Measurements from ENCODE around the gene CCDC74B.
"Not testable (repeated sequence)": the region's sequence is repeated elsewhere in the genome, so short reads cannot be mapped to it uniquely, and the experiment has no call there.

The CCDC74B gene

GRCh38 chr2:130145006-130145414 is at the start of gene CCDC74B:
CCDC74B (minus strand) TSS chr2:130145112; CDS start chr2:130144996, 116 bp downstream.
- DNase-seq (ENCODE audit: low read depth): peak; percentile 10

- DNase-seq (ENCODE audit: low read depth): not testable (repeated sequence)
These were observed 48.9 kb upstream of the CCDC74B start for GRCh38 chr2:130193824-130194223.

GRCh38 chr2:130192451-130192850 is 47.5 kb upstream of the CCDC74B start:
- DNase-seq (ENCODE audit: low read depth): not testable (repeated sequence)

GRCh38 chr2:130191319-130191718 is 46.4 kb upstream of the CCDC74B start:
- DNase-seq (ENCODE audit: low read depth): not testable (repeated sequence)

GRCh38 chr2:130190237-130190636 is 45.3 kb upstream of the CCDC74B start:
- DNase-seq (ENCODE audit: low read depth): no peak

GRCh38 chr2:130188958-130189357 is 44.0 kb upstream of the CCDC74B start:
- DNase-seq (ENCODE audit: low read depth): not testable (repeated sequence)

GRCh38 chr2:130187859-130188792 is 43.2 kb upstream of the CCDC74B start:
- not testable (repeated sequence) for DNase-seq (ENCODE audit: low read depth)

GRCh38 chr2:130187268-130187667 is 42.4 kb upstream of the CCDC74B start:
- DNase-seq (ENCODE audit: low read depth): no peak

- DNase-seq (ENCODE audit: low read depth): no peak
These were observed 41.5 kb upstream of the CCDC74B start for GRCh38 chr2:130186391-130186790.

GRCh38 chr2:130185896-130186295 is 41.0 kb upstream of the CCDC74B start:
- DNase-seq (ENCODE audit: low read depth): no peak

- DNase-seq (ENCODE audit: low read depth): no peak
These were observed 40.5 kb upstream of the CCDC74B start for GRCh38 chr2:130185436-130185835.

GRCh38 chr2:130183512-130184373 is 38.8 kb upstream of the CCDC74B start:
- DNase-seq (ENCODE audit: low read depth): peak; percentile 10

GRCh38 chr2:130182826-130183511 is 38.1 kb upstream of the CCDC74B start:
- not testable (repeated sequence) for DNase-seq (ENCODE audit: low read depth)

- DNase-seq (ENCODE audit: low read depth): peak; percentile 62
These were observed 37.2 kb upstream of the CCDC74B start, which contains the start of gene MZT2B for GRCh38 chr2:130181880-130182682. MZT2B (plus strand) TSS chr2:130182262; CDS start chr2:130182283, 21 bp downstream.

- peak; percentile 88 for DNase-seq (ENCODE audit: low read depth)
These were observed 36.5 kb upstream of the CCDC74B start, which contains the start of gene SMPD4 for GRCh38 chr2:130181325-130181879. SMPD4 (minus strand) TSS chr2:130181602; CDS start chr2:130176592, 5,010 bp downstream.

- DNase-seq (ENCODE audit: low read depth): not testable (repeated sequence)
These were observed 35.8 kb upstream of the CCDC74B start for GRCh38 chr2:130180404-130181324.

- DNase-seq (ENCODE audit: low read depth): not testable (repeated sequence)
These were observed 30.0 kb upstream of the CCDC74B start for GRCh38 chr2:130174866-130175265.

GRCh38 chr2:130169896-130170295 is 25.0 kb upstream of the CCDC74B start:
- DNase-seq (ENCODE audit: low read depth): no peak

GRCh38 chr2:130169163-130169562 is 24.3 kb upstream of the CCDC74B start:
- DNase-seq (ENCODE audit: low read depth): not testable (repeated sequence)

Measured in fibroblast of the conjunctiva (primary cell).